BLaER1 treated with 17β-estradiol and CSF1 and Interleukin-3, amounts not matched to agents 10 nM and 100 nM (cell line): ENCODE data around the gene CAMKK2.
"Not testable (repeated sequence)": the region's sequence is repeated elsewhere in the genome, so short reads cannot be mapped to it uniquely, and the experiment has no call there.

Experiments
- H3K27ac ChIP-seq, 11 experiments: shearing (Covaris generic); formaldehyde crosslinking; 2 replicates each; pipeline ENCODE4 v1.8.1; 2022
- H3K27me3 ChIP-seq, 11 experiments: shearing (Covaris generic); formaldehyde crosslinking; 2 replicates each; pipeline ENCODE4 v1.8.1; 2022
- H3K36me3 ChIP-seq, 11 experiments: shearing (Covaris generic); formaldehyde crosslinking; 2 replicates each; pipeline ENCODE4 v1.8.1; 2022
- H3K4me1 ChIP-seq, 10 experiments: shearing (Covaris generic); formaldehyde crosslinking; 2 replicates each; pipeline ENCODE4 v1.8.1; 2022
- H3K4me2 ChIP-seq, 11 experiments: shearing (Covaris generic); formaldehyde crosslinking; 2 replicates each; pipeline ENCODE4 v1.8.1; 2022
- H3K4me3 ChIP-seq, 10 experiments: shearing (Covaris generic); formaldehyde crosslinking; 2 replicates each; pipeline ENCODE4 v1.8.1; 2022
- H3K9ac ChIP-seq, 11 experiments: shearing (Covaris generic); formaldehyde crosslinking; 2 replicates each; pipeline ENCODE4 v1.8.1; 2022
- H3K9me3 ChIP-seq, 11 experiments: shearing (Covaris generic); formaldehyde crosslinking; replicated peaks in 1 of 11; 2 replicates each; pipeline ENCODE4 v1.8.1; 2022
- H4K20me1 ChIP-seq, 11 experiments: shearing (Covaris generic); formaldehyde crosslinking; 2 replicates each; pipeline ENCODE4 v1.8.1; 2022
- Cebpa-rat ChIP-seq, 11 experiments: shearing (Covaris generic); IDR thresholded peaks; 2 replicates each; pipeline ENCODE4 v1.8.1; 2022

CAMKK2 gene

DNA sequence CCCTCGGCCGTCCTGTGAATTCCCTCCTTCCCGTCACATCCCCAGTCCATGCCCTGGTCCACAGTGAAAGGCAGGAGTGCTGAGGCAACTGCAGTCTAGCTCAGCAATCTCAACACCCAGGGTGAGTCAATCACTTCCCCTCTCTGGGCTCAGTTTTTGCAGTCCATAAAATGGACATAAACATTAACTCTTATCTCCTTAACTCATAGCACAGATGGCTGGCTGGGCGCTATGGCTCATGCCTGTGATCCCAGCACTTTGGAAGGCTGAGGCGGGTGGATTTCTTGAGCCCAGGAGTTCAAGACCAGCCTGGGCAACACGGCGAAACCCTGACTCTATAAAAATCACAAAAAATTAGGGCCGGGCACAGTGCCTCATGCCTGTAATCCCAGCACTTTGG, 32.4 kb downstream of the CAMKK2 start:
- Histone ChIP-seq H3K9ac (no peak overlapping the region), H3K4me1 (no peaks in the 10 kb centered on the region), H3K27ac (no peak overlapping the region), H3K4me2 (no peak overlapping the region), H3K36me3 (peaks cover 95 to 100% (median 100%) of the 10 kb centered on the region in 11 experiments), H4K20me1 (peaks cover 0 to 24% (median 0%) of the 10 kb centered on the region in 11 experiments; a peak in 8 of 22 replicates), H3K27me3 (no peaks in the 10 kb centered on the region), H3K4me3 (no peak overlapping the region), H3K9me3 (no peaks in the 10 kb centered on the region)
- no peak for TF ChIP-seq Cebpa-rat (IDR thresholded peaks at IDR 0.05)

DNA sequence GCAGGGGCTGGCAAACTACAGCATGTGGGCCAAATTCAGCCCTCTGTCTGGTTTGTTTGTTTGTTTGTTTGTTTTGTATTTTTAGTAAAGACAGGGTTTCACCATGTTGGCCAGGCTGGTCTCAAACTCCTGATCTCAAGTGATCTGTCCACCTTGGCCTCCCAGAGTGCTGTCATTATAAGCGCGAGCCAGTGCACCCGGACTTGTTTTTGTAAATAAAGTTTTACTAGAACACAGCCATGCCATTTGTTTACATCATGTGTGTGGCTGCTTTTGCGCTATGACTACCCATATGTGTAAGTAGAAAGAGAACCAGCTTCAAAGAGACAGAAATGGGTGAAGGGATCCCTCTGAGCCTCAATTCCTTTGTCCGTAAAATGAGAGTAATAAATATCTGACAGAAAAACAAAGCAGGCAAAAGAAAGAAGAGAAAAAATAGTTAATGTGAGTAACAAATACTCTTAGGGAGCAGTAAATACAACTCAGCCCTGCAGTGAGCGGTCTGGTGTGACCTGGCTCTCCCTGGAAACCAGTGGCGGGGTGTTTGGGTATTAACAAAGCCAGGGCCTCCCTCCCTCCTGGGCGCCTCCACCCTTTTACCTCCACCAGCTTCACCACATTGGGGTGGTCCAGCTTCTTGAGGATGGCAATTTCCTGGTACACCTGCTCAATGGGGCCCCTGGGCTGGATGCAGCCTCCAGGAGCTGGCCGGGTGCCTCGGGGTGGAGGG, 33.1 kb downstream of the CAMKK2 start:
- H3K4me1 ChIP-seq = no peaks in the 10 kb centered on the region
- H3K4me2 ChIP-seq = no peak overlapping the region
- H3K9me3 ChIP-seq = no peaks in the 10 kb centered on the region
- TF ChIP-seq Cebpa-rat (IDR thresholded peaks at IDR 0.05) = no peak
- H3K27me3 ChIP-seq = no peaks in the 10 kb centered on the region
- H4K20me1 ChIP-seq = peaks cover 0 to 19% (median 0%) of the 10 kb centered on the region in 11 experiments; a peak in 8 of 22 replicates
- H3K9ac ChIP-seq = no peak overlapping the region
- no peak overlapping the region for H3K4me3 ChIP-seq
- H3K36me3 ChIP-seq = peaks cover 95 to 100% (median 100%) of the 10 kb centered on the region in 11 experiments
- H3K27ac ChIP-seq = no peak overlapping the region

DNA sequence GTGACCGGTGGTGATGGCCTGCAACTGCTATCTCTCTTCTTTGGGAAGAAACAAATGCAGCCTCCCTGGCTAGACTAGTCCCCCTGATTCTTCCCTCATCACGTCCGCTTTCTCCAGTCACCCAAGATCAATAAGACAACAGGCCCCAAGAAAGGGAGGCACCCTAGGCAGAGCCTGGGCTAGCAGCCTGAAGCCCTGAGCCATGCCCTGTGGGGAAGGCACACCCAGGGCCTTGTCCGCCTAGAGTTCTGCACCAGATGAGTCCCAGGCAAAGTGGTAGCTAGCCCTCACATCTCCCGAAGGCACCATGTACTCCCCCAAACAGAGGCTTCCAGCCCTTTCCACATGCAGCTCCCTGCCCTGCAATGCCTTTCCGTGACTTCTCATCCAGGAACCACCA, 35.1 kb downstream of the CAMKK2 start:
- Histone ChIP-seq H3K27me3 (no peaks in the 10 kb centered on the region), H3K9ac (no peak overlapping the region), H3K4me3 (no peak overlapping the region), H3K4me1 (no peaks in the 10 kb centered on the region), H3K36me3 (peaks cover 93 to 100% (median 99%) of the 10 kb centered on the region in 11 experiments), H3K27ac (no peak overlapping the region), H3K9me3 (no peaks in the 10 kb centered on the region), H3K4me2 (no peak overlapping the region), H4K20me1 (peaks cover 0 to 22% (median 0%) of the 10 kb centered on the region in 11 experiments; a peak in 9 of 22 replicates)
- no peak for TF ChIP-seq Cebpa-rat (IDR thresholded peaks at IDR 0.05)

- H3K4me3 ChIP-seq = no peak overlapping the region
- H3K4me2 ChIP-seq = no peak overlapping the region
- no peak overlapping the region for H3K9ac ChIP-seq
- H3K4me1 ChIP-seq = no peaks in the 10 kb centered on the region
- H4K20me1 ChIP-seq = peaks cover 0 to 26% (median 0%) of the 10 kb centered on the region in 11 experiments; a peak in 9 of 22 replicates
- no peak overlapping the region for H3K27ac ChIP-seq
- H3K9me3 ChIP-seq = no peaks in the 10 kb centered on the region
- H3K36me3 ChIP-seq = peaks cover 90 to 99% (median 98%) of the 10 kb centered on the region in 11 experiments
- no peak for TF ChIP-seq Cebpa-rat (IDR thresholded peaks at IDR 0.05)
- no peaks in the 10 kb centered on the region for H3K27me3 ChIP-seq
Measured at GRCh38 chr12:121260091-121260490, 36.4 kb downstream of the CAMKK2 start.

- H3K36me3 ChIP-seq = peaks cover 91 to 98% (median 96%) of the 10 kb centered on the region in 11 experiments
Measured at GRCh38 chr12:121259074-121259473, 37.4 kb downstream of the CAMKK2 start.

GRCh38 chr12:121257704-121258449, 38.6 kb downstream of the CAMKK2 start:
- not testable (repeated sequence) for H3K9me3 ChIP-seq, H3K27me3 ChIP-seq, H3K9ac ChIP-seq, H3K4me3 ChIP-seq, H3K27ac ChIP-seq, H3K4me2 ChIP-seq, H3K4me1 ChIP-seq
- H4K20me1 ChIP-seq = peaks cover 0 to 19% (median 0%) of the 10 kb centered on the region in 11 experiments; a peak in 6 of 22 replicates
- H3K36me3 ChIP-seq = peaks cover 91 to 98% (median 96%) of the 10 kb centered on the region in 11 experiments

More at GRCh38 chr12:121259074-121259473, 37.4 kb downstream of the CAMKK2 start:
- Histone ChIP-seq H3K9ac (no peak overlapping the region), H3K27me3 (no peaks in the 10 kb centered on the region), H3K9me3 (no peaks in the 10 kb centered on the region), H3K4me2 (no peak overlapping the region), H4K20me1 (peaks cover 0 to 23% (median 0%) of the 10 kb centered on the region in 11 experiments; a peak in 9 of 22 replicates), H3K4me1 (no peaks in the 10 kb centered on the region), H3K4me3 (no peak overlapping the region), H3K27ac (no peak overlapping the region)
- TF ChIP-seq Cebpa-rat (IDR thresholded peaks at IDR 0.05) = no peak

GRCh38 chr12:121255433-121255832, 41.1 kb downstream of the CAMKK2 start:
- no peaks in the 10 kb centered on the region for H3K27me3 ChIP-seq
- no peak overlapping the region for H3K27ac ChIP-seq
- no peak overlapping the region for H3K9ac ChIP-seq
- no peak for TF ChIP-seq Cebpa-rat (IDR thresholded peaks at IDR 0.05)
- no peaks in the 10 kb centered on the region for H3K4me1 ChIP-seq
- H4K20me1 ChIP-seq = peaks cover 0 to 15% (median 0%) of the 10 kb centered on the region in 11 experiments; a peak in 6 of 22 replicates
- H3K4me2 ChIP-seq = no peak overlapping the region
- no peak overlapping the region for H3K4me3 ChIP-seq
- H3K9me3 ChIP-seq = peaks cover 0 to 8% (median 0%) of the 10 kb centered on the region in 11 experiments; a peak in 2 of 22 replicates
- peaks cover 92 to 98% (median 96%) of the 10 kb centered on the region in 11 experiments for H3K36me3 ChIP-seq

GRCh38 chr12:121253638-121254335, 42.7 kb downstream of the CAMKK2 start:
- Histone ChIP-seq H3K4me3 (no peak overlapping the region), H3K9me3 (peaks cover 0 to 8% (median 0%) of the 10 kb centered on the region in 11 experiments; a peak in 2 of 22 replicates), H3K27ac (no peak overlapping the region), H3K27me3 (no peaks in the 10 kb centered on the region), H3K36me3 (peaks cover 92 to 98% (median 96%) of the 10 kb centered on the region in 11 experiments), H4K20me1 (peaks cover 0 to 21% (median 0%) of the 10 kb centered on the region in 11 experiments; a peak in 6 of 22 replicates), H3K9ac (no peak overlapping the region), H3K4me2 (no peak overlapping the region), H3K4me1 (no peaks in the 10 kb centered on the region)
- no peak for TF ChIP-seq Cebpa-rat (IDR thresholded peaks at IDR 0.05)
